Body of pancreas (tissue), 4 donors: ENCODE measurements around the gene RASGRP2. TPM values are rescaled to one million over a fixed set of nuclear protein-coding genes. Genes with fewer than 3 reads are reported as not detected.

ENCODE experiments used
- ATAC-seq: fragments of 150-250 bp; one replicate; pipeline ENCODE4 v1.9.1; 2016
- DNase-seq, 4 donors: peaks; one replicate each; pipeline ENCODE4 v3.0.0-alpha.2; 2019
- H3K27ac ChIP-seq, 4 donors: fragments of 200-600 bp; sonication (generic); 1 replicate in 3 of 4; 2 replicates in 1 of 4; pipeline versions ENCODE4 v1.5.1 to v1.6.1; 2016 to 2019; ENCODE audit warnings: mild to moderate bottlenecking in 1 of 4, mixed read lengths in 1 of 4, moderate library complexity in 1 of 4
- H3K27me3 ChIP-seq, 2 donors: fragments of 200-600 bp; sonication (generic); one replicate each; pipeline ENCODE4 v1.6.0; 2016; ENCODE audit warnings: mild to moderate bottlenecking in 1 of 2
- H3K36me3 ChIP-seq, 2 donors: fragments of 200-600 bp; sonication (generic); replicated peaks in 1 of 2; 2 replicates each; pipeline ENCODE4 v1.5.1; 2016; ENCODE audit warnings: low read depth in 2 of 2; ENCODE audit not compliant: insufficient read depth in 1 of 2
- H3K4me1 ChIP-seq: fragments of 200-600 bp; sonication (generic); one replicate; pipeline ENCODE4 v1.6.0; 2016
- H3K4me3 ChIP-seq, 2 donors: fragments of 200-600 bp; sonication (generic); 1 replicate in 1 of 2; 2 replicates in 1 of 2; pipeline ENCODE4 v1.5.1; 2016 to 2019
- H3K9me3 ChIP-seq, 3 donors: fragments of 200-600 bp; sonication (generic); 1 replicate in 2 of 3; 2 replicates in 1 of 3; pipeline ENCODE4 v1.5.1; 2016
- CTCF ChIP-seq, 7 experiments: fragments of 450-650 bp in 4 of 7; fragments of 200-600 bp in 3 of 7; sonication (generic) in 3 of 7; IDR thresholded peaks; one replicate each; pipeline ENCODE4 v1.5.1; 2016 to 2019; ENCODE audit warnings: antibody characterized with exemption in 7 of 7
- POLR2A ChIP-seq, 3 donors: fragments of 450-650 bp; IDR thresholded peaks; one replicate each; pipeline ENCODE4 v1.6.1; 2016; ENCODE audit warnings: antibody characterized with exemption in 3 of 3, mild to moderate bottlenecking in 2 of 3
- WGBS, 2 donors: methylation state at CpG; one replicate each; pipeline ENCODE4 v1.1.5; 2017; 5-methylcytosine and 5-hydroxymethylcytosine counted together
- intact Hi-C: fragments of 100-400 bp; cut with DNase I; formaldehyde crosslinking; loops from one replicate; pipeline ENCODE4 v1.15.1; 2023
- total RNA-seq, 2 donors: library from RNA; depleted of rRNA; stranded (reverse); fragments of >200 nt; gene quantifications; one replicate each; pipeline ENCODE4 v1.1.0, GENCODE V29; 2016

RASGRP2 gene
- total RNA-seq, 2 donors from 2014 or later = 4.6 to 17.9 TPM

- Histone ChIP-seq H3K4me1 (peaks cover 9% of the 10 kb centered on the region), H3K27ac (peak overlapping the region in 3 of 4 donors; percentile 8 to 27 (median 23)), H3K4me3 (no peak overlapping the region), H3K36me3 (peaks cover 30 to 46% of the 10 kb centered on the region in 2 donors), H3K27me3 (no peaks in the 10 kb centered on the region), H3K9me3 (no peaks in the 10 kb centered on the region)
- ATAC-seq = no peak
- peak in 1 of 4 donors; percentile 7 for DNase-seq
- 64 to 69% methylated on average over 11 of the region's 11 CpGs for WGBS, 2 donors
- TF ChIP-seq CTCF (IDR thresholded peaks at IDR 0.05) (no peak), POLR2A (IDR thresholded peaks at IDR 0.05) (no peak)
- intact Hi-C loops = no loop called here
These were observed 20.2 kb upstream of the RASGRP2 start for GRCh38 chr11:64764040-64764611.

GRCh38 chr11:64763526-64764039 lies 19.6 kb upstream of the RASGRP2 start:
- no peaks in the 10 kb centered on the region for H3K27me3 ChIP-seq
- intact Hi-C loops = no loop called here
- no peak overlapping the region for H3K4me3 ChIP-seq
- TF ChIP-seq CTCF (IDR thresholded peaks at IDR 0.05) = no peak
- TF ChIP-seq POLR2A (IDR thresholded peaks at IDR 0.05) = no peak
- H3K9me3 ChIP-seq = no peaks in the 10 kb centered on the region
- peaks cover 9% of the 10 kb centered on the region for H3K4me1 ChIP-seq
- ATAC-seq (no peak), DNase-seq (peak in 1 of 4 donors; percentile 4)
- H3K36me3 ChIP-seq = peaks cover 24 to 40% of the 10 kb centered on the region in 2 donors
- 65 to 90% methylated on average over 5 to 6 of the region's 6 CpGs for WGBS, 2 donors
- H3K27ac ChIP-seq = peak overlapping the region in 3 of 4 donors; percentile 8 to 27 (median 23)

- DNase-seq = peak in 1 of 4 donors; percentile 8
- no peak for TF ChIP-seq CTCF (IDR thresholded peaks at IDR 0.05)
- no peak for TF ChIP-seq POLR2A (IDR thresholded peaks at IDR 0.05)
- Histone ChIP-seq H3K9me3 (no peaks in the 10 kb centered on the region), H3K4me1 (peaks cover 9% of the 10 kb centered on the region), H3K27ac (peak overlapping the region in 2 of 4 donors; percentile 23 to 27), H3K4me3 (no peak overlapping the region), H3K36me3 (peaks cover 23 to 33% of the 10 kb centered on the region in 2 donors), H3K27me3 (no peaks in the 10 kb centered on the region)
- intact Hi-C loops = no loop called here
- 51 to 67% methylated on average over 12 to 13 of the region's 13 CpGs for WGBS, 2 donors
- ATAC-seq = peak; percentile 8
These were observed 19.0 kb upstream of the RASGRP2 start for GRCh38 chr11:64762674-64763525.

GRCh38 chr11:64762277-64762673 lies 18.3 kb upstream of the RASGRP2 start:
- ATAC-seq (no peak), DNase-seq (peak in 1 of 4 donors; percentile 4)
- Histone ChIP-seq H3K9me3 (no peaks in the 10 kb centered on the region), H3K27ac (peak overlapping the region in 1 of 4 donors; percentile 27), H3K36me3 (peaks cover 19 to 27% of the 10 kb centered on the region in 2 donors), H3K4me1 (peaks cover 9% of the 10 kb centered on the region), H3K4me3 (no peak overlapping the region), H3K27me3 (no peaks in the 10 kb centered on the region)
- TF ChIP-seq CTCF (IDR thresholded peaks at IDR 0.05) = no peak
- TF ChIP-seq POLR2A (IDR thresholded peaks at IDR 0.05) = no peak
- intact Hi-C loops = no loop called here
- 76% methylated on average over 5 of the region's 5 CpGs for WGBS, 2 donors
